GM13977 (cell line): ENCODE data around the gene LYZL1.

ENCODE experiments used
- DNase-seq: peaks from one replicate; pipeline ENCODE4 v3.0.0; 2012; ENCODE audit warnings: low spot score
- in situ Hi-C: fragments of 300-500 bp; cut with MboI; formaldehyde crosslinking; loops from one replicate; pipeline ENCODE4 v1.12.0; 2022; ENCODE audit warnings: low sequenced_read_pairs, low pct_unique_long_range_greater_than_20kb, mixed read lengths, inconsistent platforms; ENCODE audit not compliant: unreplicated experiment
- TF ChIP-seq, protein P1 (sequence below): IDR thresholded peaks from 2 replicates; pipeline ENCODE4 v1.5.1; 2012; ENCODE audit warnings: mild to moderate bottlenecking, control low read depth; ENCODE audit not compliant: insufficient read depth; ENCODE audit errors: extremely low read depth, missing control alignments

Gene LYZL1

GRCh38 chr10:29270883-29271282, 18.0 kb upstream of the LYZL1 start:
- DNase-seq: no peak
- in situ Hi-C loops: no loop called here
- TF ChIP-seq, protein P1, sequence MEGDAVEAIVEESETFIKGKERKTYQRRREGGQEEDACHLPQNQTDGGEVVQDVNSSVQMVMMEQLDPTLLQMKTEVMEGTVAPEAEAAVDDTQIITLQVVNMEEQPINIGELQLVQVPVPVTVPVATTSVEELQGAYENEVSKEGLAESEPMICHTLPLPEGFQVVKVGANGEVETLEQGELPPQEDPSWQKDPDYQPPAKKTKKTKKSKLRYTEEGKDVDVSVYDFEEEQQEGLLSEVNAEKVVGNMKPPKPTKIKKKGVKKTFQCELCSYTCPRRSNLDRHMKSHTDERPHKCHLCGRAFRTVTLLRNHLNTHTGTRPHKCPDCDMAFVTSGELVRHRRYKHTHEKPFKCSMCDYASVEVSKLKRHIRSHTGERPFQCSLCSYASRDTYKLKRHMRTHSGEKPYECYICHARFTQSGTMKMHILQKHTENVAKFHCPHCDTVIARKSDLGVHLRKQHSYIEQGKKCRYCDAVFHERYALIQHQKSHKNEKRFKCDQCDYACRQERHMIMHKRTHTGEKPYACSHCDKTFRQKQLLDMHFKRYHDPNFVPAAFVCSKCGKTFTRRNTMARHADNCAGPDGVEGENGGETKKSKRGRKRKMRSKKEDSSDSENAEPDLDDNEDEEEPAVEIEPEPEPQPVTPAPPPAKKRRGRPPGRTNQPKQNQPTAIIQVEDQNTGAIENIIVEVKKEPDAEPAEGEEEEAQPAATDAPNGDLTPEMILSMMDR: no peak

- in situ Hi-C loops: no loop called here
- no peak for DNase-seq
- TF ChIP-seq, protein P1: no peak
Measured at GRCh38 chr10:29271877-29272276, 17.0 kb upstream of the LYZL1 start.

DNA sequence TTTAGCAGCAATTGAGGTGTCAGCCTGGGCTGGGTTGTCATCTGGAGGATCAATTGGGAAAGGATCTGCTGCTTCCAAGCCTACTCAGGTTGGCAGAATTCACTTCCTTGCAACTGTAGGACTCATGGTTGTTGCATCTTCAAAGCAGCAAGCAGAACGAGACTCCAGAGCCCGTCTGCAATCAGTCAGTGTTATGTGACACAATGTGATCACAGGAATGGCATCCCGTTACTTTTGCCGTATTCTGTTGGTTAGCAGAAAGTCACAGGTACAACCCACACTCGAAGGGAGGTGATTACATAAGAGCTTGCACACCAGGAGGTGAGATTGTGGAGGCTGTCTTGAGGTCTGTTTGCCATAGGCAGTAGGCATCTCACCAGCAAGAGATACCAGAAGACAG, 15.4 kb upstream of the LYZL1 start:
- no peak for DNase-seq
- in situ Hi-C loops: no loop called here
- TF ChIP-seq, protein P1: no peak

DNA sequence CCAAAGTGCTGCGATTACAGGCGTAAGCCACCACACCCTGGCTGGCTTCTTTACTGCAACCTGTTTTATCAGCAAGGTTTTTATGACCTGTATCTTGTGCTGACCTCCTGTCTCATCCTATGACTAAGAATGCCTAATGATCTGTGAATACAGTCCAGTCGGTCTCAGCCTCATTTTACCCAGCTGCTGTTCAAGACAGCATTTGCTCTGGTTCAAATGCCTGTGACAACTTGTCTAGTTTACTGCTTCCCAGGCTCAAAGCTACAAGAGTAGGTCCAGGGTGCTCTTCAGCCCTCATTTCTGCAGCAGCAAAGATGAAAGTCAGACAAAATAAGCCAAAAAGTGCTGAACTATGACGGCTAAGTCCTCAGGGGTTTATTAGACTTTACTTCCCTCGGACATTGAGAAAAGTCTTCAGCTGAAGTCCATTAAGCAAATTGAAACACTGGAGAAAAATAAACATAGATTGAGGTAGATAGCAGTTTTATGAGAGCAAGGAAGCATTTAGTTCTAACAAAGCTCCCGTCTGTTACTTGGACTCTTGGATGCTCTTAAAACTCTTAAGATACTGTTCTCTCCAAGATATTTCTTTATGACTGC, 12.5 kb upstream of the LYZL1 start:
- in situ Hi-C loops: no loop called here
- TF ChIP-seq, protein P1: no peak
- no peak for DNase-seq

- in situ Hi-C loops: no loop called here
- DNase-seq: no peak
- TF ChIP-seq, protein P1: no peak
Measured at GRCh38 chr10:29277296-29277695, 11.6 kb upstream of the LYZL1 start.

DNA sequence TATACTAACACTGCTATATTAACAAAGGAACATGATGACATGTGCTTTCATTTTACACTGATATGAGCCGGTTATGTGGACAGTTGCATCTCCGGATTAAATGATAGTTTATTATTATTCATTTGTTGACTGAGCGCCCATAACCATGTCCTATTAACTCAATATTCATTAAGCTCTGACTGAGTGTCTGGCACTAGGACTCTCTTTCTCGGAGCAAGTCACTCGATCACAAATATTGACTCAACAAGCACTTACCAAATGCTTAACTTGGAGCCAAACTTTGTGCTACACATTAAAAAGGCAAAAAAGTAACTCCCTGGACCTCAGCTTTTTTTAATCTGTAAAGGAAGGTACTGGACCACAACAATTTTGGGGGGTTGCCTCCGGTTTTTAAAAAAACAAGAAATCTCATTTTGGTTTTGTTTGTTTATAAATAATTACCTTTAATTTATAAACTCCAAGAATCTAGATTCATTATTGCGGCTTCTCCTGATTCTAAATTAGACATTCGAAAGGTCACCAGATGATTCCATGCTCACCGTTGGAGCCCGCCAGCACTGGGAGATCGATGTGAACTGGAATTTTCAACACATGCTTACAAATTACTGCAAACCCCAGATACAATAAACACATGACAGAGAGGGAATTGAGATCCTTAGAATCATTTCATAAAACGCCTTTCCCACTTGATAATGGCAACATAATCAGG, 8.9 kb upstream of the LYZL1 start:
- DNase-seq: no peak
- in situ Hi-C loops: no loop called here
- TF ChIP-seq, protein P1: no peak
